Measurements from ENCODE around the gene GTF2IRD1. TPM values are rescaled to one million over a fixed set of nuclear protein-coding genes. Genes with fewer than 3 reads are reported as not detected.

GTF2IRD1 gene
- total and polyA plus RNA-seq, 2 experiments from 2014 or later, result 34.9 to 39.6 TPM

DNA sequence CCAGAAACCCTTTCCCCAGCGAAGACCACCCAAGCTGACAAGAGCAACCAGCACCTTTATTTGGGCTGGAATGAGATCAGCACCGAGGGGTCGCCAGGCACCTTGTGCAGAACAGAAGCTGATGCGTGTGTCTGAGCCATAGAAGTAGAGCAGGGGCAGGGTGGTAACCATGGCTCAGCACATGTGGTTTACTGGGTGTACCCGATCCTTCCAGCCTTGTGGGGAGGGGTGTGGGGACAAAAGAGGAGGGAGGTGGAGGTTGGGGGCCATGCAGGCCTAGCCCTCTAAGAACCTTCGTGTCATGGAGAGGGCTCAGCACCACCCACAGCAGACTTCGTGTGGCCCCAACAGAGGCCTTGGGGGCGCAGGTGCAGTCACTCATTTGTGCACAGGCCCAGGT is 119.8 kb downstream of the GTF2IRD1 start:
- H3K9me2 ChIP-seq (replicated peaks; ENCODE audit: insufficient read depth), result no peaks in the 10 kb centered on the region
- H3K4me1 ChIP-seq (ENCODE audit: insufficient read depth), result no peaks in the 10 kb centered on the region
- 95% methylated on average over 8 of the region's 8 CpGs for WGBS (ENCODE audit: low lambda C conversion rate, missing lambda C conversion rate)
- H2AFZ ChIP-seq, result no peak overlapping the region
- H3K4me3 ChIP-seq, result no peak overlapping the region
- H3K9me3 ChIP-seq (ENCODE audit: low read depth), result no peaks in the 10 kb centered on the region
- H3K27ac ChIP-seq, result no peak overlapping the region
- no peak for DNase-seq (ENCODE audit: low spot score)
- H3K27me3 ChIP-seq, result no peaks in the 10 kb centered on the region
- TF ChIP-seq EZH2phosphoT487 (IDR thresholded peaks at IDR 0.05; ENCODE audit: low read depth, severe bottlenecking, unreplicated experiment) (no peak), EZH2 (IDR thresholded peaks at IDR 0.05; ENCODE audit: borderline replicate concordance) (no peak)
- TF ChIP-seq, protein P1, sequence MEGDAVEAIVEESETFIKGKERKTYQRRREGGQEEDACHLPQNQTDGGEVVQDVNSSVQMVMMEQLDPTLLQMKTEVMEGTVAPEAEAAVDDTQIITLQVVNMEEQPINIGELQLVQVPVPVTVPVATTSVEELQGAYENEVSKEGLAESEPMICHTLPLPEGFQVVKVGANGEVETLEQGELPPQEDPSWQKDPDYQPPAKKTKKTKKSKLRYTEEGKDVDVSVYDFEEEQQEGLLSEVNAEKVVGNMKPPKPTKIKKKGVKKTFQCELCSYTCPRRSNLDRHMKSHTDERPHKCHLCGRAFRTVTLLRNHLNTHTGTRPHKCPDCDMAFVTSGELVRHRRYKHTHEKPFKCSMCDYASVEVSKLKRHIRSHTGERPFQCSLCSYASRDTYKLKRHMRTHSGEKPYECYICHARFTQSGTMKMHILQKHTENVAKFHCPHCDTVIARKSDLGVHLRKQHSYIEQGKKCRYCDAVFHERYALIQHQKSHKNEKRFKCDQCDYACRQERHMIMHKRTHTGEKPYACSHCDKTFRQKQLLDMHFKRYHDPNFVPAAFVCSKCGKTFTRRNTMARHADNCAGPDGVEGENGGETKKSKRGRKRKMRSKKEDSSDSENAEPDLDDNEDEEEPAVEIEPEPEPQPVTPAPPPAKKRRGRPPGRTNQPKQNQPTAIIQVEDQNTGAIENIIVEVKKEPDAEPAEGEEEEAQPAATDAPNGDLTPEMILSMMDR (IDR thresholded peaks at IDR 0.05; ENCODE audit: poor library complexity), result no peak
- H3K36me3 ChIP-seq (replicated peaks; ENCODE audit: insufficient read depth, low read depth), result no peaks in the 10 kb centered on the region
- no peaks in the 10 kb centered on the region for H4K20me1 ChIP-seq (ENCODE audit: insufficient read depth, poor library complexity, severe bottlenecking)
- no peak overlapping the region for H3K4me2 ChIP-seq
- H3K79me2 ChIP-seq, result no peaks in the 10 kb centered on the region

DNA sequence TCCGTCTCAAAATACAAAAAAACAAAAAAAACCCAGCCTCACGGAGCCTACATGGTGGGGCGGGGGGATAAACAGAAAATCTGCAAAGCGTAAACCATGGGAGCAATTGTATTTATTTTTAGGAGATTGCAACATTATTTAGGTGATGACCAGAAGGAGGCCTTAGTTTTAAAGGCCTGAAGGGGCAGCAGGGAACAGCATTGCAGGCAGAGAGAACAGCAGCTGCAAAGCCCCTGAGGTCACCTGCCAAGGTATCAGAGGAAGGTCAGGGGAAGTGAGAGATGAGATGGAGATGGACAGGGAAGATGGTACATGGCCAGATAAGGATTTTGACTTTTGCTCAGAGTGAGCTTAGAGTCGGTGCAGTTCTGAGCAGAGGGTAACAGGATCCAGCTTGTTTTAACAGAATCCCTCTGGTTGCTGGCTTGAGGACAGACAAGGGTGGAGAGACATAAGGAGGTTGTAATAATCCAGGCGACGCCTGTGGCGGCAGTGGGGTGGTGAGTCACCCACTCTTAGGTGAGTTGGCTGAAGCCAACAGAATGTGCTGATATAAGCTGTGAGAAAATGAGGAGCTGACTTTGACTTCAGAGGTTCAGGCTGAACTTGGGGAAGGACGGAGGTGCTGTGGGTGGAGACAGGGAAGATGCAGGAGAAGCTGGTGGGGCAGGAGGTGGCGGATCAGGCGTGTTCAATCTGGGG is 121.5 kb downstream of the GTF2IRD1 start:
- H3K27me3 ChIP-seq, result no peaks in the 10 kb centered on the region
- H3K4me2 ChIP-seq, result no peak overlapping the region
- H3K36me3 ChIP-seq (replicated peaks; ENCODE audit: insufficient read depth, low read depth), result no peaks in the 10 kb centered on the region
- peak; percentile 75 for DNase-seq (ENCODE audit: low spot score)
- H3K27ac ChIP-seq, result peak overlapping the region; percentile 55
- no peaks in the 10 kb centered on the region for H3K9me2 ChIP-seq (replicated peaks; ENCODE audit: insufficient read depth)
- TF ChIP-seq EZH2 (IDR thresholded peaks at IDR 0.05; ENCODE audit: borderline replicate concordance) (no peak), EZH2phosphoT487 (IDR thresholded peaks at IDR 0.05; ENCODE audit: low read depth, severe bottlenecking, unreplicated experiment) (no peak)
- TF ChIP-seq, protein P1 (IDR thresholded peaks at IDR 0.05; ENCODE audit: poor library complexity), result no peak
- no peak overlapping the region for H2AFZ ChIP-seq
- WGBS (ENCODE audit: low lambda C conversion rate, missing lambda C conversion rate), result 83% methylated on average over 11 of the region's 11 CpGs
- H3K4me3 ChIP-seq, result no peak overlapping the region
- H3K4me1 ChIP-seq (ENCODE audit: insufficient read depth), result peaks cover 6% of the 10 kb centered on the region
- H3K9me3 ChIP-seq (ENCODE audit: low read depth), result no peaks in the 10 kb centered on the region
- H4K20me1 ChIP-seq (ENCODE audit: insufficient read depth, poor library complexity, severe bottlenecking), result no peaks in the 10 kb centered on the region
- no peaks in the 10 kb centered on the region for H3K79me2 ChIP-seq

DNA sequence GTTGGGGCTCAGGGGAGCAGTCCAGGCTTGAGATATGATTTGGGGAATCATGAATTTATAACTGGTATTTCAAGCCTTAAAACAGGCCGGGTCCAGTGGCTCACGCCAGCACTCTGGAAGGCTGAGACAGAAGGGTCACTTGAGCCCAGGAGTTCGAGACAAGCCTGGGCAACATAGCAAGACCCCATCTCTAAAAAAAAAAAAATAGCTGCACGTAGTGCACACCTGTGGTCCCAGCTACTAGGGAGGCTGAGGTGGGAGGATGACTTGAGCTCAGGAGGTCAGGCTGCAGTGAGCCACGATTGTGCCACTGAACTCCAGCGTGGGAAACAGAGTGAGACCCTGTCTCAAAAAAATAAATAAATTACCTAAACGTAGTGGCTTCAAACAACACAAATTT is 122.1 kb downstream of the GTF2IRD1 start:
- WGBS (ENCODE audit: low lambda C conversion rate, missing lambda C conversion rate), result 85% methylated on average over 7 of the region's 7 CpGs
- Histone ChIP-seq H3K79me2 (no peaks in the 10 kb centered on the region), H3K27me3 (no peaks in the 10 kb centered on the region), H3K4me2 (no peak overlapping the region), H3K27ac (peak overlapping the region; percentile 55), H3K4me1 (ENCODE audit: insufficient read depth) (peaks cover 9% of the 10 kb centered on the region), H3K9me2 (replicated peaks; ENCODE audit: insufficient read depth) (no peaks in the 10 kb centered on the region), H3K36me3 (replicated peaks; ENCODE audit: insufficient read depth, low read depth) (no peaks in the 10 kb centered on the region), H3K4me3 (no peak overlapping the region), H4K20me1 (ENCODE audit: insufficient read depth, poor library complexity, severe bottlenecking) (no peaks in the 10 kb centered on the region), H3K9me3 (ENCODE audit: low read depth) (no peaks in the 10 kb centered on the region), H2AFZ (no peak overlapping the region)
- no peak for DNase-seq (ENCODE audit: low spot score)
- TF ChIP-seq, protein P1 (IDR thresholded peaks at IDR 0.05; ENCODE audit: poor library complexity), result no peak
- no peak for TF ChIP-seq EZH2phosphoT487 (IDR thresholded peaks at IDR 0.05; ENCODE audit: low read depth, severe bottlenecking, unreplicated experiment)
- TF ChIP-seq EZH2 (IDR thresholded peaks at IDR 0.05; ENCODE audit: borderline replicate concordance), result no peak

All from hepatocyte (in vitro differentiated cells).